Right renal cortex interstitium (tissue), 3 donors: ENCODE results near the gene AGBL1. TPM values are rescaled to one million over a fixed set of nuclear protein-coding genes. Genes with fewer than 3 reads are reported as not detected.

Source experiments
- DNase-seq, 3 donors: peaks; one replicate each; pipeline ENCODE4 v3.0.0-alpha.2; 2013; ENCODE audit warnings: low read depth in 3 of 3, low spot score in 2 of 3
- polyA plus RNA-seq, 3 donors: library from polyadenylated mRNA; unstranded; fragments of 120-200 nt; gene quantifications; one replicate each; pipeline ENCODE4 v1.2.1, GENCODE V29; 2013; ENCODE audit not compliant: insufficient read length in 3 of 3

AGBL1 gene
- polyA plus RNA-seq, 3 donors = 0.08 to 0.10 (median 0.08) TPM

GRCh38 chr15:86623236-86623635 is 543.6 kb downstream of the AGBL1 start:
- no peak for DNase-seq

DNA sequence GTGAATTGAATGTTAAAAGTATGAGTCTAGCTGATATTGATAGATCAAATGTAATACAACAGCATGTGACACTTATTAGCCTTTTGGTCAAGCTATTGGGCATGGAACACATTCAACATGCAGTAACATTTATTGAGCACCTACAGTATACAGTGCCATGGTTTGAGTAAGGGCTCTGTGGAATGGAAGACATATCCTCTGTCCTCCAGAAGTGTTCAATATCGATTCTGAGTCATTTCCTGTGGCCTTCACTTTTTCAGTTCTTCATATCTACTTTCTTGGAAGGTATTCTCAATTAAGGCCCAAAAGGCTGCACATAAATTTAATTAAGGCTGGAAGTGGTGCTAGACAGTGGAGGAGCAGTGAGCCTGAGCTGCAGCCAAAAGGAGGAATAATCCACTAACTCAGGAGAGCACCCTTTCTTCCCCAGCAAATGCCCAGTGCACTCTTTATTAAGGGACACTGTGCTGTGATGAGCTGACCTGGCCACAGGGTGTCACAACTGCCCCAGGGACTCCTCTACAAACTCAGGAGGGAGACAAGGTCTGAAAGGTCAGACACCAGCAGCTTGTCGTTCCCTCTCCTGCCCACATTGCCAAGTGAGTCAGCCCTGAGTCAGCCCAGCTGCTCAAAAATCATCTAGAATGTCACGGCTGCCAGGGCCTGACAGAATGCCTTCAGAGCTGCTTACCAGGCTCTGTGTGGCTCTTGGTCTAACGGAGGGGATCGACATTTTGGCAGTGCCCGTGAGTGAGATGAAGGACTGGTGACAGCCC is 544.8 kb downstream of the AGBL1 start:
- peak; percentile 27 to 46 (median 29) for DNase-seq

DNA sequence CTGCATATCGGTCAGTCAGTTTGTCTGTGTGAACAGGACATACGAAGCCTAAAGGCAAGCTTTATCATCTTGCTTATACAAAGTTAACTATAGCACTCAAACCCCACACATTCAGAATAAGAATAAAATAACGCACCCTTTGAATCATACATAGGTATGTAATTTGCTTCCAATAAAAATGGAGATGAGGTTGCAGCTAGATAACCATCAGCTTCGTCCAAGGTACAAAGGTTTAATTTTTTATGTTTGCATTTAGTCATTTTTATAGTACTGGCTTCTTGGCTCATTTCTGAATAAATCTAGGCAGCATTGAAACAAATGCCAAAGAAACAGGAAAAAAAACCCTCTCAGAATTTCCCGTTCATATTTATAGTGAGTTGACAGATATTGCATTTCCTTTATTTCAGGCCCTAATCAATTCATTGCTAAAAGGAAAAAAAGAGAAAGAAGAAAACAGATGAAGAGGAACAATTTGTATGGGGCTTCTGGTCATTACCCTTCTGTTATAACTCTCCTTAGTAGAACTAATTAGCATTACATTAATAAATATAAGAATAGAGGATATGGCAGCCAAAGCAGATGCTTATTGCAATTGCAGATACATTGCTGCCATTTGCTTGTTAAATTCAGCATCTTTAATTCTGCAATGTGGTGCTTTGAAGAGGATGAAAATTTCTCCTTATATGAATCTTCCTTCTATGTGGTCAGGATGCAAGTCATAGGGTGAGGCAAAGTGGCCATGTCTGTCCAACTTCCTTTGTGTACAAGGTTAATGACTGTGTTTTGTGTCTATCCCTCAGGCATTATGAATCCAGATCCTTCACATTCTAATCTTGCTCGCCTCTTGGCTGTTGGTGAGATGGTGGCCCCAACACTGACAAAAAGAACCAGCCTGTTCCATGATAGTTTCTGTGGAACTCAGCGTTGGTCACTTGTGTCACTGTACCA is 550.0 kb downstream of the AGBL1 start:
- DNase-seq = no peak

DNA sequence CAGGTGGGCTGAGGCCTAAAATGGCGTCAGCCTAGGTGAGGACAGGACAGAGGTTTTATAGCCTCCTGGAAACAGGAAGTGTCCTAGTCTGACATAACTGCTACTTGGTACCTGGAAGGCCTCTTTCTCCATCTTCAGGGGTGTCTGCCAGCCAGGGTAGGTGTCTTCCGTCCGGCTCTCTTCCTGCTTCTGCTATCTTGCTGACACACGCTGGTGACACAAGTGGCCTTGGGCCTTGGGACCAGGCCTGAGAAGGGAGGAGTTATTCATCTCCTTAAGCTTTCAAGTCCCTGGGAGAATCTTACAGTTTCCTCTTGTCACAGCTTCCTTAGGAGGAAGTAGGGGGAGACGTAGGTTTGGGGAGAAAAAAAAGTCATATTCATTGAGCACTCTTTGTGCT is 551.3 kb downstream of the AGBL1 start:
- DNase-seq = no peak

- no peak for DNase-seq
Measured at GRCh38 chr15:86634146-86634545, 554.5 kb downstream of the AGBL1 start.

- DNase-seq = no peak
Measured at GRCh38 chr15:86634992-86635638, 555.4 kb downstream of the AGBL1 start.

DNA sequence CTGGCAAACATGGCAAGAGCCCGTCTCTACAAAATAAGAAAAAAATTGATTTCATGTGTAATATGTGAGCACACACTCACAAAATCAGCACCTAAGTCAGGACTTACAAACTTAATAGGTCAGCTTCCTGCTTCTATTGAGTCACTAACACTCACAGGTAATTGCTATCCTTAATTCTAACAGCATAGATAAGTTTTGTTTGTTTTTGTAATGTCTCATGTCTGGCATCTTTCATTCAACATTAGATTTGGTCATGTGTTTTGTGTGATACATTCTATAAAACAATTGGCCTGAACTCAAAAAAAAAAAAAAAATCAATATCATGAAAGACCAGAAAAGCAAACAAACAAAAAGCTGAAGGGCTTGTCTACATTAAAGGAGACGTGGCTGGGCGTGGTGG is 564.7 kb downstream of the AGBL1 start:
- no peak for DNase-seq

DNA sequence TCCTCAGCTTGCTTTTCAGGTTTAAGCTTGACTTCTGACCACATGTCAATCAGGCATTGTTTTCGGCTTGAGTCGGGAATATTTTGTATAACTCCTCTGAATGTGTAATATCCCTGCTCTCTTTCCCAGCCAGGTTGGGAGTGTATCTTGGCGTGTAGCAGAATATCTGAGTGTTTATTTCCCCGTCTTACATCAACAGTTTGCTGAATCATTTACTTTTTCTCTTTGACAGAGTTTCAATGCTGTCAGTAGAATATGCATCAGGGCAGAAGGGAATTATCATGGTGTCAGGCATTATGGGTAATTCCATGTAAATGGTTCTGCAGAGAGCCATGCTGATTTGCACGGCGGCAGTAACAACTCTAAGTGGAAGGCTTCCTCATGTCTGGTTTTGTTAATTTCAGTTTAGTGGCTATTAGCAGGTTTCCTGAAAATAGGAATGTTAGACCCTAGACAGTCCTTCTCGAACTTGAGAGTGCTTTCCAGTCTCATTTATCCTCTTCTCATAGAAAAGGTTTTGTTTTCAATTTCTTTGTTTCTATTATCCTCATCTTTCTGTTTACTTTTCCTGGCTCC is 566.3 kb downstream of the AGBL1 start:
- no peak for DNase-seq

DNA sequence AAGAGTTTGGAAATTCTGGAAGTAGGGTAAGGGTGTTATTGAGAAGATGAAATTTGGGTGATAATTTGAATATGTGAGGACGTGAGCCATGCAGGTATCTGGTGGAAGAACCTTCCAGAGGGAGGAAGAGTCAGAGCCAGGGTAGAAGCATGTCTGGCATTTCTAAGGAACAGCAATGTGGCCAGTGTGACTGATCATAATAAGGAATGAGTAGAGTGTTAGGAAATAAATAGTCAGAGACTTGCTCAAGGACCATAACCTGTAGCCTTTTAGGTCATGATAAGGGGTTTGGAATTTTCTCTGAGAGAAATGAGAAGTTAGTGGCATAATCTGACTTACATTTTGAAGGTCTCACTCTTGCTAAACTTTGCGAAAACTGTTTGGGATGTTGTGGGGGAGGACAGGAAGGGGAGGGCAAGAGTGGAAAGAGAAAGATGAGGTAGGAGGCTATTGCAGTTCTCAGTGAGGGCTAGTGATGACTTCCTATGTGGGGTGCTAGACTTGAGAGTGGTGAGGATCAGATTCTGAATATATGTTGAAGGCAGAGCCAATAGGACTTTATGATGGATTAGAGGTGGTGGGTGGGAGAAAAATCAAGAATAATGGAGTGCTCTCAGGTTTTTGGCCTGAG is 568.3 kb downstream of the AGBL1 start:
- no peak for DNase-seq

- no peak for DNase-seq
Measured at GRCh38 chr15:86649277-86649676, 569.6 kb downstream of the AGBL1 start.

DNA sequence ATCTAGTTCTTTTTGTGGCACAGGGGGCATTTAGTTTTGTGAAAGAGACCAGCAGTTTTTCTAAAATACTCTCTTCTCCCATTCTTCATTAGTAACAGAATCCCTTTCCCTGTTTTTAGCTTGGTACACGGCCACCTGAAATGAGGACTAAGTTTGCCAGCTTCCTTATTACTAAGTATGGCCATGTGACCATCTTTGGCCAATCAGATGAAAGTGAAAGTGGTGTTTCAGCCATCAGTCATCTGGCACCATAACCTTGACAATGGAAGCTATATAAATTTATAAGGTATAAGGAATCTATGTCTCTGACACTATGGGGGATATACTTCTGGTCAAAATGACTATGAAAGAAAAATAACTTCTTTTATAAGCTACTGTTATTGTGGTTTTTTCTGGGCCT is 570.4 kb downstream of the AGBL1 start:
- no peak for DNase-seq

DNA sequence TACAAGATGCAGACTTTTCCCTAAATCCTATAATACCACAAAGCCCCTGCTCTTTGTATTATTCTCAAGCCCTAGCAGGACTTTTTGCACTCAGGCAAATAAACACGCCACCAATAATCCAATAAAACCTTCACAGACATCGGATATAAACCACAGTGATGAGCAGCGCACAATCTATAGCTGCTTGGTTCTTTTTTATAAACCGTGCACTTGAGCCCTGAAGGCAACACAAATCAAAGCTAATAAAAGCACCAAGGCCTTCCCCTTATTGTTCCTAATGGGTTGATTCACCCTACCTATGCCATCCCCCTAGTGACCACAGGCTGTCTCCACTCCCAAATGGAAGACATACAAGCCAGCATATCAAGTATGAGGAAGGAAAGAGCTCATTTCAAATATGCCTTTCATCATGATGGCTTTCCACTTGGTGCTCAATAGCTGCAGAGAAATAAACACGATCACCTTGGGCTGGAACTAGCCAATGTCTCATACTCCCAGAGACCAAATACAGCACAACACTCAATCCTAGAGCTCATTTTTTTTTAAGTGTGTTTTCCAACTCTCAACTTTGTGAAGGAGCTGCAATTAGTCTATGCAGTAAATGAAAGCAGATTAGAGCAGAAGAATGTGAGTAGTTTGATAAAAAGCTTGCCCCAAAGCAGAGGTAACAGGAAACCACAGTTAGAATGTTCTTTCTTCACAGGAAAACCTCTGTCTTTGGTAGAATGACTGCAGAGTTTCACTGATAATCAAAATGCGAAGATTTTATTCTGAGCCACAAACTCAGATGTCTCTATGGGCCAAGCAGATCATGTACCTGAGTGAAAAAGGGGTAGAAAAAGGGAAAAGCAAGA is 573.9 kb downstream of the AGBL1 start:
- no peak for DNase-seq

DNA sequence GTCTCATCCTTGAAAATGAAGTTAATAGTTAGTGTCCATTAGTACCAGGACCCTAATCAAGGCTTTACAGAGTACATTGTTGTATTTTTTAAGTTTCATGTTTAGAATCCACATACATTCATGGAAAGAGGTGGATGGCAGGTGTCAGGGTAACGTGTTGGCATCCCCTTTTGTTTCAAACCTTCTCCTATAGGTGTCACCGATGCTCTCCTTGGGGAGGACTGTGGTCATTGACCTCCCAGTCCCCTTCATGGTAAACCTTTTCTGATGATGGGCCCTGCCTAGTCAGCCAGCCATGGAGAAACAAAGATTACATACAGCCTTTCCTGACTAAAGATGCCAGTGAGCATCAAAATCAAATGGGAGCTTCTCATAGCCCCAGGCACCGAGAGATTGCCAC is 574.8 kb downstream of the AGBL1 start:
- DNase-seq = no peak

DNA sequence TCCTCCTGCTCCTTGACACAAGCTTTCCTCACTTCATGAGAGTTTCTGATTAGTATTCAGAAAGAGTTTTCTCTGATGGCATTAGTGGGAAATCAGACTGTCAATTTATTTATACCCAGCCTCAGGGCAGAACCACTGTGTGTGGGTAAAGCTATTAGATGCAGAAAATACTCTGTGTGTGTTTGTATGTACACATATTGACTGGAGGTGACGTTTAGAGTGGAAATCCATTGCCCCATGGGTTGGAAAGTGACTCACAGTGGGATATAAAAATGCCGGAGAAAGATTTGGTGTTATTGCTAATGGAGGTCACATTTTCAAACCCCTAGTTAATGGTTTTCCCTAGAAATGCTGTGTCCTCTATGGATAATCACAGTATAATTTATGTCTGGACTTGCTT is 577.6 kb downstream of the AGBL1 start:
- no peak for DNase-seq

GRCh38 chr15:86659724-86660411 is 580.2 kb downstream of the AGBL1 start:
- DNase-seq = no peak

GRCh38 chr15:86661580-86661979 is 581.9 kb downstream of the AGBL1 start:
- no peak for DNase-seq

GRCh38 chr15:86663304-86663703 is 583.6 kb downstream of the AGBL1 start:
- no peak for DNase-seq

DNA sequence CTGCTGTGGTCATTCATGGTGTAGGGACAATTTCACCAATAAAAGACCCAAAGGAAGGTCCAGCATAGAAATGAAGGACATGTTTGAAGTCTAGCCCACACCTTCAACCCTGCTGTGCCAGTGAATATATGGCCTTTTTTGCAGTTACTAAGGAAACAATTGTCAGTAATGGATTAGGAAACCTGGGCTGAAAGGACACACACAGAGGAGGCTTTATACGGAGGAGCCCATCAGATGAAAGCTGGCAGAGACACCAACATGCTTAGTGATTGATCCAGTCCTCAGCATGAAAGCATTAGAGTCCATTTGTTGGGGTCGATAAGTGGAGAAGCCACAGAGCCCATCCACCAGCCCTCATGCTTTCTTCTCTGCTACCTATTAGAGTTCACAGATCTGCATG is 584.3 kb downstream of the AGBL1 start:
- no peak for DNase-seq

DNA sequence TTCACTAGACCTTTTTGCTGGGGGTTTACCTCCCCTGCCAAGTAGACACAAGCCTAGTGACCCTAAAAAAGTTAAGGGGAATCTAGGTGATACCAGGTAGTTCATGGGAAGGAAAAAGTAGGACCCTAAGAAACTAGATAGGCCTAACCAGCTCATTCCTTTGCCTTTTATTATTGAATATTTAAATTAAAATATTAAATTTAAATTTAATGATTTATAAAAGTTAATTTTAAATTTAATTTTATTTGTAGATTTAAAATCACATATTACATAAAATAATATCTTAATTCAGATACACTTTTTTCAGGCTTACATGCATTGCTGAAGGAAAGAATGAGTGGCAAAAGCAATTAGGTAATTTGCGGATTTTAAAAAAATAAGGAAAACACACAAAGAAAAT is 584.9 kb downstream of the AGBL1 start:
- DNase-seq = no peak
